Trophoblast cell (in vitro differentiated cells and primary cell): ENCODE data around the gene USP6NL.

ENCODE experiments used
- DNase-seq, 2 donors: peaks; one replicate each; pipeline ENCODE4 v3.0.0-alpha.2; 2016
- H2AFZ ChIP-seq: 2 replicates; pipeline ENCODE4 v1.6.1; 2013; ENCODE audit warnings: low read length, moderate library complexity, mild to moderate bottlenecking; ENCODE audit not compliant: insufficient read depth, poor library complexity
- H2AK5ac ChIP-seq: 2 replicates; pipeline ENCODE4 v1.6.1; 2013; ENCODE audit warnings: mild to moderate bottlenecking, low read length
- H2BK120ac ChIP-seq: 2 replicates; pipeline ENCODE4 v1.6.1; 2013; ENCODE audit warnings: low read length, mild to moderate bottlenecking, moderate library complexity; ENCODE audit not compliant: insufficient read depth, poor library complexity
- H2BK12ac ChIP-seq: 2 replicates; pipeline ENCODE4 v1.6.1; 2013; ENCODE audit warnings: mild to moderate bottlenecking, low read length, moderate library complexity
- H2BK5ac ChIP-seq: 2 replicates; pipeline ENCODE4 v1.6.1; 2013; ENCODE audit warnings: low read length, low read depth, moderate library complexity, mild to moderate bottlenecking; ENCODE audit not compliant: poor library complexity
- H3K14ac ChIP-seq: 2 replicates; pipeline ENCODE4 v1.6.1; 2013; ENCODE audit warnings: mild to moderate bottlenecking, low read length
- H3K18ac ChIP-seq: 2 replicates; pipeline ENCODE4 v1.6.1; 2013; ENCODE audit warnings: mild to moderate bottlenecking, low read length
- H3K23ac ChIP-seq: 2 replicates; pipeline ENCODE4 v1.6.1; 2013; ENCODE audit warnings: low read length
- H3K27ac ChIP-seq: 2 replicates; pipeline ENCODE4 v1.5.1; 2013; ENCODE audit warnings: low read depth, mild to moderate bottlenecking, inconsistent platforms, low read length, moderate library complexity
- H3K27me3 ChIP-seq: 2 replicates; pipeline ENCODE4 v1.6.1; 2013; ENCODE audit warnings: inconsistent platforms, mild to moderate bottlenecking, low read length, moderate library complexity; ENCODE audit not compliant: insufficient read depth
- H3K36me3 ChIP-seq, 2 experiments: 1 replicate in 1 of 2; 2 replicates in 1 of 2; pipeline ENCODE4 v1.6.1; 2013; ENCODE audit warnings: low read length in 2 of 2, mild to moderate bottlenecking in 2 of 2, moderate library complexity in 1 of 2; ENCODE audit not compliant: insufficient read depth in 2 of 2, control insufficient read depth in 1 of 2
- H3K4ac ChIP-seq: 2 replicates; pipeline ENCODE4 v1.6.1; 2013; ENCODE audit warnings: low read depth, mild to moderate bottlenecking, low read length, moderate library complexity
- H3K4me1 ChIP-seq, 2 experiments: 1 replicate in 1 of 2; 2 replicates in 1 of 2; pipeline ENCODE4 v1.6.1; 2013; ENCODE audit warnings: low read length in 2 of 2, mild to moderate bottlenecking in 2 of 2, moderate library complexity in 1 of 2; ENCODE audit not compliant: insufficient read depth in 2 of 2, control insufficient read depth in 1 of 2
- H3K4me2 ChIP-seq: 2 replicates; pipeline ENCODE4 v1.6.1; 2013; ENCODE audit warnings: inconsistent platforms, mild to moderate bottlenecking, low read length, moderate library complexity
- H3K4me3 ChIP-seq: 2 replicates; pipeline ENCODE4 v1.5.1; 2013; ENCODE audit warnings: mild to moderate bottlenecking, low read depth, low read length, inconsistent platforms
- H3K79me1 ChIP-seq: one replicate; pipeline ENCODE4 v1.6.1; 2013; ENCODE audit warnings: low read length
- H3K79me2 ChIP-seq: 2 replicates; pipeline ENCODE4 v1.6.1; 2013; ENCODE audit warnings: low read length, mild to moderate bottlenecking; ENCODE audit not compliant: control insufficient read depth, insufficient read depth, poor library complexity
- H3K9ac ChIP-seq: 2 replicates; pipeline ENCODE4 v1.6.1; 2013; ENCODE audit warnings: mild to moderate bottlenecking, low read length
- H3K9me3 ChIP-seq: 2 replicates; pipeline ENCODE4 v1.6.1; 2013; ENCODE audit warnings: low read depth, mild to moderate bottlenecking, control low read depth, inconsistent platforms, low read length; ENCODE audit not compliant: insufficient read depth
- H4K12ac ChIP-seq: 2 replicates; pipeline ENCODE4 v1.6.1; 2013; ENCODE audit warnings: low read depth, mild to moderate bottlenecking, low read length, moderate library complexity
- H4K8ac ChIP-seq: 2 replicates; pipeline ENCODE4 v1.6.1; 2013; ENCODE audit warnings: low read depth, mild to moderate bottlenecking, low read length, moderate library complexity
- H4K91ac ChIP-seq: one replicate; pipeline ENCODE4 v1.6.1; 2013; ENCODE audit warnings: low read depth, mild to moderate bottlenecking, low read length, moderate library complexity
- WGBS: extraction: QIAGEN DNeasy Blood & Tissue Kit; methylation state at CpG from one replicate; pipeline ENCODE4 v1.1.7; 2013; ENCODE audit warnings: missing lambda C conversion rate; ENCODE audit not compliant: insufficient read length, insufficient coverage; ENCODE audit errors: extremely low coverage; 5-methylcytosine and 5-hydroxymethylcytosine counted together

USP6NL gene

GRCh38 chr10:11642566-11642965 is 31.1 kb upstream of the USP6NL start:
- WGBS = no CpG with 5 or more reads among the region's 8 CpGs
- H3K18ac ChIP-seq = no peak overlapping the region

GRCh38 chr10:11639849-11640764 is 28.7 kb upstream of the USP6NL start:
- H2BK5ac ChIP-seq = no peak overlapping the region
- H3K4ac ChIP-seq = no peak overlapping the region
- no peak overlapping the region for H3K14ac ChIP-seq
- no peak overlapping the region for H2BK12ac ChIP-seq
- no peaks in the 10 kb centered on the region for H3K79me1 ChIP-seq
- H2BK120ac ChIP-seq = no peak overlapping the region
- H4K12ac ChIP-seq = no peak overlapping the region
- H3K18ac ChIP-seq = no peak overlapping the region
- no peaks in the 10 kb centered on the region for H3K79me2 ChIP-seq
- H3K4me3 ChIP-seq = no peak overlapping the region
- no peaks in the 10 kb centered on the region for H3K27me3 ChIP-seq
- no peak overlapping the region for H3K4me2 ChIP-seq
- no peaks in the 10 kb centered on the region for H3K36me3 ChIP-seq
- H4K8ac ChIP-seq = no peak overlapping the region
- no peaks in the 10 kb centered on the region for H3K4me1 ChIP-seq
- H3K27ac ChIP-seq = no peak overlapping the region
- no peak overlapping the region for H4K91ac ChIP-seq
- H3K9ac ChIP-seq = no peak overlapping the region
- H2AFZ ChIP-seq = no peak overlapping the region
- no CpG with 5 or more reads among the region's 14 CpGs for WGBS
- no peak overlapping the region for H2AK5ac ChIP-seq
- DNase-seq = peak; percentile 90 to 91
- no peak overlapping the region for H3K23ac ChIP-seq
- no peaks in the 10 kb centered on the region for H3K9me3 ChIP-seq

More at GRCh38 chr10:11642566-11642965, 31.1 kb upstream of the USP6NL start:
- H4K12ac ChIP-seq = no peak overlapping the region
- no peak overlapping the region for H2BK12ac ChIP-seq
- no peak overlapping the region for H3K4me2 ChIP-seq
- H2AFZ ChIP-seq = no peak overlapping the region
- no peaks in the 10 kb centered on the region for H3K9me3 ChIP-seq
- no peak overlapping the region for H3K4me3 ChIP-seq
- H3K36me3 ChIP-seq = no peaks in the 10 kb centered on the region
- no peak overlapping the region for H3K9ac ChIP-seq
- H3K79me2 ChIP-seq = no peaks in the 10 kb centered on the region
- no peaks in the 10 kb centered on the region for H3K79me1 ChIP-seq
- H3K4ac ChIP-seq = no peak overlapping the region
- H2BK5ac ChIP-seq = no peak overlapping the region
- no peak overlapping the region for H4K91ac ChIP-seq
- no peak overlapping the region for H3K27ac ChIP-seq
- peak in 1 of 2 donors; percentile 26 for DNase-seq
- H3K23ac ChIP-seq = no peak overlapping the region
- H3K4me1 ChIP-seq = no peaks in the 10 kb centered on the region
- H3K14ac ChIP-seq = no peak overlapping the region
- H3K27me3 ChIP-seq = no peaks in the 10 kb centered on the region
- H4K8ac ChIP-seq = no peak overlapping the region
- no peak overlapping the region for H2AK5ac ChIP-seq
- H2BK120ac ChIP-seq = no peak overlapping the region

GRCh38 chr10:11639362-11639761 is 27.9 kb upstream of the USP6NL start:
- Histone ChIP-seq H2AK5ac (no peak overlapping the region), H3K79me2 (no peaks in the 10 kb centered on the region), H3K23ac (no peak overlapping the region), H3K18ac (no peak overlapping the region), H3K4me1 (no peaks in the 10 kb centered on the region), H4K12ac (no peak overlapping the region), H4K91ac (no peak overlapping the region), H3K27me3 (no peaks in the 10 kb centered on the region), H3K27ac (no peak overlapping the region), H3K36me3 (no peaks in the 10 kb centered on the region), H3K9ac (no peak overlapping the region), H3K4ac (no peak overlapping the region), H3K14ac (no peak overlapping the region), H3K9me3 (no peaks in the 10 kb centered on the region), H2AFZ (no peak overlapping the region), H3K4me2 (no peak overlapping the region), H3K79me1 (no peaks in the 10 kb centered on the region), H4K8ac (no peak overlapping the region), H2BK12ac (no peak overlapping the region), H3K4me3 (no peak overlapping the region), H2BK5ac (no peak overlapping the region), H2BK120ac (no peak overlapping the region)
- WGBS = no CpG with 5 or more reads among the region's 3 CpGs
- peak; percentile 68 to 91 for DNase-seq

GRCh38 chr10:11638055-11638698 is 26.7 kb upstream of the USP6NL start:
- Histone ChIP-seq H3K79me1 (no peaks in the 10 kb centered on the region), H3K4me3 (no peak overlapping the region), H4K8ac (no peak overlapping the region), H4K91ac (no peak overlapping the region), H3K4ac (no peak overlapping the region), H2AK5ac (no peak overlapping the region), H3K36me3 (no peaks in the 10 kb centered on the region), H3K23ac (no peak overlapping the region), H3K4me2 (no peak overlapping the region), H3K9me3 (no peaks in the 10 kb centered on the region), H3K14ac (no peak overlapping the region), H3K9ac (no peak overlapping the region), H2BK12ac (no peak overlapping the region), H3K27ac (no peak overlapping the region), H3K4me1 (no peaks in the 10 kb centered on the region), H2AFZ (no peak overlapping the region), H3K79me2 (no peaks in the 10 kb centered on the region), H2BK120ac (no peak overlapping the region), H3K18ac (no peak overlapping the region), H3K27me3 (no peaks in the 10 kb centered on the region), H4K12ac (no peak overlapping the region), H2BK5ac (no peak overlapping the region)
- no CpG with 5 or more reads among the region's 6 CpGs for WGBS
- no peak for DNase-seq
